Dermis blood vessel endothelial cell (primary cell): Measurements from ENCODE around the gene PKD2. TPM values are rescaled to one million over a fixed set of nuclear protein-coding genes. Genes with fewer than 3 reads are reported as not detected.

Experiments
- DNase-seq: peaks from one replicate; pipeline ENCODE4 v3.0.0; 2010
- total RNA-seq: library from RNA; depleted of rRNA; stranded (reverse); fragments of >200 nt; gene quantifications from 2 replicates; pipeline ENCODE4 v1.2.3, GENCODE V29; 2014

PKD2 gene
- total RNA-seq, 1 donor from 2014 or later = 48.8 TPM

- DNase-seq = no peak
Observed at GRCh38 chr4:88027611-88028608, 20.5 kb downstream of the PKD2 start.

- DNase-seq = no peak
Observed at GRCh38 chr4:88028946-88029345, 21.5 kb downstream of the PKD2 start.

- no peak for DNase-seq
Observed at GRCh38 chr4:88029556-88029955, 22.1 kb downstream of the PKD2 start.

GRCh38 chr4:88030565-88031310 lies 23.3 kb downstream of the PKD2 start:
- no peak for DNase-seq

DNA sequence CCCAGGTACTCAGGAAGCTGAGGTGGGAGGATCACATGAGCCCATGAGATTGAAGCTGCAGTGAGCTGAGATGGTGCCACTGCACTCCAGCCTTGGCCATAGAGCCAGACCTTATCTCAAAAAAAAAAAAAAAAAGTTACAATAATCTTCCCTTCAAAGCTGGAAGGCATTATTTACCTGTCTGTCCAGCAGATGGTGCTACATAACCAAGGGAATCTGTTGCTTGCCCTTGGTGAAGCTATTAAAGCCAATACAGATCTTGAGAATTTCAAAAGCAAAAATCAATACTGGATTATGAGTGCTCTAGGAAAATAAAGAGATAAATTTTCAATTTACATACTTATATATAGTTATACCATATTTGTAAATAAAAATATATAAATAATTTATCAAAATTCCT lies 25.9 kb downstream of the PKD2 start:
- peak; percentile 84 for DNase-seq

- DNase-seq = no peak
Observed at GRCh38 chr4:88035292-88035691, 27.9 kb downstream of the PKD2 start.

DNA sequence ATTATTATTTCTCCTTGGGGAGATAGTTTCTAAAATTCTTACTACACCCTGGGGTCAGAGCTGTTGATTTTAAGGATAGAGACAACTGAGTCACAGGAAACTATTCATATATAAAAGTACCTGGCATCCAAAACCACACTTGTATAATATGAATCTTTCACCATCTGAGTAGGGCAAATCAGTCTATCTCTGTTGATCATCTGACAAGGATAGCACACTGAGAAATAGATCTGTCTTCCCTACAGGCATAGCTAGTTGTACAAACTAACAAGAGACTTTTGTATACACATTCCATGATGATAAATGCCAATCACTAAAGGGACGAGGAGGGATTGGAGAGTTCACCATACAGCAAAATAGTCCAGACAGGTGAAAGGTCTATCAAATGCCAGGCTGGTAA lies 30.0 kb downstream of the PKD2 start:
- DNase-seq = no peak

- no peak for DNase-seq
Observed at GRCh38 chr4:88037936-88038335, 30.5 kb downstream of the PKD2 start.

- DNase-seq = no peak
Observed at GRCh38 chr4:88040707-88041106, 33.3 kb downstream of the PKD2 start.

DNA sequence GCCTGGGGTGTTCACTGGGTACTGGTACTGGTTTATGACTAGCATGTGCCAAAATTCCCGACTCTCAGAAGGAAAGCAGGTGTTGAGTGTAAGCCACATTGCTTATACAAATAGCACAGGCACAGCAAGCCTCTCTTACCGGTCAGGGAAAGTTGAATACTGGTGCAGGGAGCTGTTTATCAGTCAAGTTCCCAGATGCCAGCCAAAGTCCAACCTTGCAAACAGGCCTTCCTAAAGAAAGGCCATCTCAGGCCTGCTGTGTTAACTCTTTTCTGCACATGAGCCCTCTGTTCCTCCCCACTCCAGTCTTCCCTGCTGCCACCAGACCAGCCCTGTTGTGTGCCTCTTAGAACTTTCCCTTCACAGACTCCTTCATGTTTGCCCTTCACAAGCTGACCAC lies 34.2 kb downstream of the PKD2 start:
- no peak for DNase-seq

- peak; percentile 85 for DNase-seq
Observed at GRCh38 chr4:88043001-88043400, 35.6 kb downstream of the PKD2 start.

- DNase-seq = peak; percentile 67
Observed at GRCh38 chr4:88043586-88044340, 36.3 kb downstream of the PKD2 start.

DNA sequence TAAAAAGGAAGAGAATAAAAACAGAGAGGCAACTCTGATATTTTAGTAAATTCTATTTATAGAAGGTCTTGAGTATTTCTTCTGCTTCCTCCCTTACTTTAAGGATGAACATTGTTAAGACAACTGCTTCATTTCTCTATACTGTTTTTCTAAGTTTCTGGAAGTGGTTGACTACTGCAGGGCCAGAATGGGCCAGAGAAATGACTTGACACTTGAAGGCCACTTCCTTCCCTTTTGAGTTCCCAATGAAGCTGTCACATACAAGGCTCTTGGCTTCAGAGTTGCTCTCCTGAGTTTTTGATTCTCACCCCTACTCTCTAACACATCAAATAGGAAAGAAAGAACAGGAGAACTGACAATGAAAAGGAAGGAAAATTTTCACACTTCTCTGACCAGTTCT lies 37.6 kb downstream of the PKD2 start:
- no peak for DNase-seq

- DNase-seq = no peak
Observed at GRCh38 chr4:88054229-88054628, 46.8 kb downstream of the PKD2 start.

- peak; percentile 85 for DNase-seq
Observed at GRCh38 chr4:88054901-88055300, 47.5 kb downstream of the PKD2 start.

DNA sequence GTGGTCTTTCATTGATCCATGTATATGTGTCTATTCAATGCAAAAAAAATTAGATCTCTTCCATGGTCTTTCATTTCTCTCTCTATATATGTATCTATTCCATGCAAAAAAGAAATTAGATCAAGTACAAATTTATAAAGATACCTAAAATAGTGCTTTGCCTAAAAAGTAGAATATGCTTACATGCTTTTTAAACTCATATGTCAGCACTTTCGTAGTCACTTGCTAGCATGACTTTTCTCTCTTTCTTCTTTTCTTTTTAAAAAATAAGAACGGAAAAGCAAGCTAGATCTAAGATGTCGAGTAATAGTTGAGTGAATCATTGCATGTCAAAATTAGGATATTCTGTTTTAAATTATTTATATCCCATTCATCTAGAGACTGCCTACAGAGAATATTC lies 50.9 kb downstream of the PKD2 start:
- no peak for DNase-seq

GRCh38 chr4:88059766-88060165 lies 52.3 kb downstream of the PKD2 start:
- DNase-seq = peak; percentile 41

- no peak for DNase-seq
Observed at GRCh38 chr4:88060431-88060830, 53.0 kb downstream of the PKD2 start.

DNA sequence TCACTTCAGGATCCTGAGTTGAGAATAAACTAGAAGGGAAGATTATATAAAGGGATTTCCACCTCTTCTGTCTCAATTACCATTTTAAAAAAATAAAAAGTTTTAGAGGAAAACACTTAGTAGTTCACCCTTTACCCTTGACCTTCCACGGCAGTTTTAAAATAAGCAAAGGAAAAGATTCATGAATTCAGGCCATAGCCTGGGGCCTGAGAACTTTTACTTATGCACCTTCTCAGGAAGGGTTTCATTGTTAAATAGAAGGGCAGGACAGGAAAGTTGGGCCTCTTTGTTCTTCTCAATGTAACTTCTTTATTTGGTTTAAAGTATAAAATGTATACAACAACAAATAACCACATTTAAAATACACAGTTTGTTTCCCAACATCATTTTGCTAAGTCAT lies 54.9 kb downstream of the PKD2 start:
- DNase-seq = peak; percentile 78

DNA sequence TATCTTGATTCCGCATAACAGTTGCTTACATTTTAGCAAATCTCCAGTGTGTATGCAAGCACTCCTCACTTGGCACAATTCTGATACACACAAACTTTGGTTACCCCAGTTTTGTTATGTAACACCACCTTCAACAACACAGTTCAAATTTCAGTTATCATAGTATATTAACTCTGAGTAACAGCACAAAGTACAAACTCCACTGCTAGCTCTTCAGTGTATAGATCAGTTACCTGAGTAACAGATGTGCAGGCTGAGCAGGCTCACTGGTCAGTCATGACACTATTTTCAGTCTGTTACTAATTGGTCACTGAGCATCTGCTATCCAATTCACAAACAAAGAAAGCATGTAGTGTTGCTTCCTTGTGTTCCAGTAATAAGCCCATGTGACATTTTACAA lies 55.4 kb downstream of the PKD2 start:
- no peak for DNase-seq

GRCh38 chr4:88063634-88064296 lies 56.3 kb downstream of the PKD2 start:
- no peak for DNase-seq

DNA sequence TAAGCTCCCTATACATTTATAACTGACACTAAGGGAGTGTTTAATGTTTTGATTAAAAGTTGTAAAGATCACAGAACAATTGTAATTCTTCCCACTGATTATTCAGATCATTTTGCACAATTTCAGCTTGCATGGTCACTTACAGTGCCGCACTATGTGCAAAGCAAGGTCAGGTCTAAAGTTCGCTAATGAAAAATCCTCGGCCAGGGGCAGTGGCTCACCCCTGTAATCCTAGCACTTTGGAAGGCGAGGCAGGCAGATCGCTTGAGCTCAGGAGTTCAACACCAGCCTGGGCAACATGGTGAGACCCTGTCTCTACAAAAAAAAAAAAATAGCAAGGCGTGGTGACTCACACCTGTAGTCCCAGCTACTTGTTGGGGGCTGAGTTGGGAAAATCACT lies 57.0 kb downstream of the PKD2 start:
- DNase-seq = no peak
